ENCODE measurements around the gene CGN. TPM values are rescaled to one million over a fixed set of nuclear protein-coding genes. Genes with fewer than 3 reads are reported as not detected.

CGN gene, protein sequence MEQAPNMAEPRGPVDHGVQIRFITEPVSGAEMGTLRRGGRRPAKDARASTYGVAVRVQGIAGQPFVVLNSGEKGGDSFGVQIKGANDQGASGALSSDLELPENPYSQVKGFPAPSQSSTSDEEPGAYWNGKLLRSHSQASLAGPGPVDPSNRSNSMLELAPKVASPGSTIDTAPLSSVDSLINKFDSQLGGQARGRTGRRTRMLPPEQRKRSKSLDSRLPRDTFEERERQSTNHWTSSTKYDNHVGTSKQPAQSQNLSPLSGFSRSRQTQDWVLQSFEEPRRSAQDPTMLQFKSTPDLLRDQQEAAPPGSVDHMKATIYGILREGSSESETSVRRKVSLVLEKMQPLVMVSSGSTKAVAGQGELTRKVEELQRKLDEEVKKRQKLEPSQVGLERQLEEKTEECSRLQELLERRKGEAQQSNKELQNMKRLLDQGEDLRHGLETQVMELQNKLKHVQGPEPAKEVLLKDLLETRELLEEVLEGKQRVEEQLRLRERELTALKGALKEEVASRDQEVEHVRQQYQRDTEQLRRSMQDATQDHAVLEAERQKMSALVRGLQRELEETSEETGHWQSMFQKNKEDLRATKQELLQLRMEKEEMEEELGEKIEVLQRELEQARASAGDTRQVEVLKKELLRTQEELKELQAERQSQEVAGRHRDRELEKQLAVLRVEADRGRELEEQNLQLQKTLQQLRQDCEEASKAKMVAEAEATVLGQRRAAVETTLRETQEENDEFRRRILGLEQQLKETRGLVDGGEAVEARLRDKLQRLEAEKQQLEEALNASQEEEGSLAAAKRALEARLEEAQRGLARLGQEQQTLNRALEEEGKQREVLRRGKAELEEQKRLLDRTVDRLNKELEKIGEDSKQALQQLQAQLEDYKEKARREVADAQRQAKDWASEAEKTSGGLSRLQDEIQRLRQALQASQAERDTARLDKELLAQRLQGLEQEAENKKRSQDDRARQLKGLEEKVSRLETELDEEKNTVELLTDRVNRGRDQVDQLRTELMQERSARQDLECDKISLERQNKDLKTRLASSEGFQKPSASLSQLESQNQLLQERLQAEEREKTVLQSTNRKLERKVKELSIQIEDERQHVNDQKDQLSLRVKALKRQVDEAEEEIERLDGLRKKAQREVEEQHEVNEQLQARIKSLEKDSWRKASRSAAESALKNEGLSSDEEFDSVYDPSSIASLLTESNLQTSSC
- total RNA-seq (under 1 TPM; 0.08 to 0.28 TPM), total RNA-seq (0.39 to 5.3 (median 1.6) reads per million in 172 experiments)
- polyA plus RNA-seq (2013, experiment 1 of 2): 0.28 TPM
- 0.39 TPM for polyA plus RNA-seq (2013, experiment 2 of 2)

DNA sequence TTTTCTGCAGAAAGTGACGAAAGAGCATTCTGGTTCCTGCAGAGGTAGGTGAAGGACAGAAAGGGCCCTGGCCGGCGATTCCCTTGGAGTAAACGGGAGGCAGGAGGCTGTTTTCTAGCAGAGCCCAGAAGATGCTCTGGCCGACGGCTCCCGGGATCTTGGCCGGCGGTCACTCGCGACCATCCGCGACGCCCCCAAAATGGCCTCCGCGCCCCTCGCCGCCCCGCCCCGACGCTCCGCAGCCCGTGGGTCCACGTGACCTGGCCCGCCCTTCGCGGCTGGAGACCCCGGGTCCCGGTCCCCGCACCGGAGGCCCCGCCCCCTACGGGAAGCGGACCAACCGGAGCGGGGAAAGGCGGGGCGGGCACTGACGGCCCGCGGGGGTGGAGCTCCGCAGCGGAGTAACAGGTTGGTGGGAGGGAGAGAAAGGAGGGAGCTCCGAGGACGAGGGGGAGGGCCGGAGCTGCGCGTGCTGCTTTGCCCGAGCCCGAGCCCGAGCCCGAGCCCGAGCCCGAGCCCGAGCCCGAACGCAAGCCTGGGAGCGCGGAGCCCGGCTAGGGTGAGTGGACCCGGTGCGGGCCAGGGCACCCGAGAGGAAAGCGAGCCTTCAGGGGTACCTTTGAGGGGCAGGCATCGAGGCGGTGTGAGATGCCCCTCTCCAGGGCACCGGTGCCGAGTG, at the start of gene CGN:
TSS of gene CGN (plus strand) at position 431 of the 679 bp plus-strand sequence. CDS start 7,133 bp downstream, outside the sequence.
- H3K4me3 ChIP-seq (ENCODE audit: low read length): peak within 1 kb of the TSS; percentile 76
- ChIA-PET CTCF (interaction anchor here (0.6 to 1.9 kb wide), 4 partner anchors 24 to 113 kb away, joined by 3 to 7 read pairs (median 5); no protein-coding TSS in a partner anchor), POLR2A (interaction anchor here (0.6 to 1.7 kb wide), 13 partner anchors 8 to 634 kb away, joined by 3 to 11 read pairs (median 4); partner anchors contain the start of genes ARNT, MRPL9, POGZ and TUFT1)
- peak within 1 kb of the TSS; percentile 97 for H3K4me3 Mint-ChIP-seq
- peak within 1 kb of the TSS in 1 of 2 donors; percentile 6 for H3K27ac ChIP-seq (ENCODE audit: low read depth in 1 of 2, low read length in 2 of 2)
- TF ChIP-seq, protein P1, sequence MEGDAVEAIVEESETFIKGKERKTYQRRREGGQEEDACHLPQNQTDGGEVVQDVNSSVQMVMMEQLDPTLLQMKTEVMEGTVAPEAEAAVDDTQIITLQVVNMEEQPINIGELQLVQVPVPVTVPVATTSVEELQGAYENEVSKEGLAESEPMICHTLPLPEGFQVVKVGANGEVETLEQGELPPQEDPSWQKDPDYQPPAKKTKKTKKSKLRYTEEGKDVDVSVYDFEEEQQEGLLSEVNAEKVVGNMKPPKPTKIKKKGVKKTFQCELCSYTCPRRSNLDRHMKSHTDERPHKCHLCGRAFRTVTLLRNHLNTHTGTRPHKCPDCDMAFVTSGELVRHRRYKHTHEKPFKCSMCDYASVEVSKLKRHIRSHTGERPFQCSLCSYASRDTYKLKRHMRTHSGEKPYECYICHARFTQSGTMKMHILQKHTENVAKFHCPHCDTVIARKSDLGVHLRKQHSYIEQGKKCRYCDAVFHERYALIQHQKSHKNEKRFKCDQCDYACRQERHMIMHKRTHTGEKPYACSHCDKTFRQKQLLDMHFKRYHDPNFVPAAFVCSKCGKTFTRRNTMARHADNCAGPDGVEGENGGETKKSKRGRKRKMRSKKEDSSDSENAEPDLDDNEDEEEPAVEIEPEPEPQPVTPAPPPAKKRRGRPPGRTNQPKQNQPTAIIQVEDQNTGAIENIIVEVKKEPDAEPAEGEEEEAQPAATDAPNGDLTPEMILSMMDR (IDR thresholded peaks at IDR 0.05): no peak
- DNase-seq (peak; percentile 70 to 95 (median 84)), ATAC-seq (ENCODE audit: poor library complexity) (peak; percentile 97)
- intact Hi-C loops (cut with DNase I, micrococcal nuclease): loop anchor here (2.0 to 5.0 kb wide), 5 partner anchors 30 to 230 kb away; partner anchors contain the start of genes POGZ (in 1 of the 2) and TUFT1 (in 1 of the 2)
- H3K9me3 Mint-ChIP-seq: no peaks in the 10 kb centered on the region
- H3K4me1 ChIP-seq (ENCODE audit: insufficient read depth, low read length): peaks cover 30% of the 10 kb centered on the region
- no peaks in the 10 kb centered on the region for H3K36me3 Mint-ChIP-seq (ENCODE audit: low read depth)
- H3K36me3 ChIP-seq (ENCODE audit: insufficient read depth, low read length): no peaks in the 10 kb centered on the region
- peak within 1 kb of the TSS; percentile 75 for H3K27ac Mint-ChIP-seq
- no peaks in the 10 kb centered on the region for H3K27me3 ChIP-seq (ENCODE audit: control insufficient read depth in 1 of 2, insufficient read depth in 2 of 2, low read length in 2 of 2)
- peaks cover 32% of the 10 kb centered on the region for H3K4me1 Mint-ChIP-seq (ENCODE audit: low read depth)
- H3K27me3 Mint-ChIP-seq: no peaks in the 10 kb centered on the region
- no peaks in the 10 kb centered on the region for H3K9me3 ChIP-seq (ENCODE audit: control insufficient read depth in 1 of 2, insufficient read depth in 1 of 2, low read length in 2 of 2)

DNA sequence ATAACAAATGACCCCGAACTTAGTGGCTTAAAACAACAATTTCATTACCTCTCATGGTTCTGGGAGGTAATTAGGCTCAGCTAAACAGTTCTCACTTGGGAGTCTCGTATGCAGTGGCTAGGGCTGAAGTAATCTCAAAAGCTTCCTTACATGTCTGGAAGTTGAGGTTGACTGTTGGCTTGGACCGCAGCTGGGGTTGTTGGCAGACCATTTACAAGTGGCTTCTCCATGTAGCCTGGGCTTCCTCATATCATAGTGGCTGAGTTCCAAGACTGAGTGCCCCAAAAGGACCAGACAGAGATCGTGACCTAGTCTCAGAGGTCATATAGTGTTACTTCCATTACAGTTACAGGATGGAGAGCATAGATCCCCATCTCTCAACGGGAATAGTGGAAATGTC, 49.5 kb upstream of the CGN start:
- Histone ChIP-seq H3K36me3 (ENCODE audit: insufficient read depth, low read length) (no peaks in the 10 kb centered on the region), H3K27ac (ENCODE audit: low read depth in 1 of 2, low read length in 2 of 2) (no peak overlapping the region), H3K4me1 (ENCODE audit: insufficient read depth, low read length) (peaks cover 12% of the 10 kb centered on the region), H3K9me3 (ENCODE audit: control insufficient read depth in 1 of 2, insufficient read depth in 1 of 2, low read length in 2 of 2) (no peaks in the 10 kb centered on the region), H3K27me3 (ENCODE audit: control insufficient read depth in 1 of 2, insufficient read depth in 2 of 2, low read length in 2 of 2) (peaks cover 4 to 10% of the 10 kb centered on the region in 2 experiments), H3K4me3 (ENCODE audit: low read length) (no peak overlapping the region)
- intact Hi-C loops (cut with DNase I, micrococcal nuclease): loop anchor here in 1 of 2 experiments (2.0 to 10.0 kb wide), 3 partner anchors 43 to 533 kb away; partner anchors contain the start of genes S100A10 and TUFT1
- Mint-ChIP-seq H3K4me3 (peak overlapping the region; percentile 3), H3K27ac (peak overlapping the region; percentile 22), H3K9me3 (no peaks in the 10 kb centered on the region), H3K36me3 (ENCODE audit: low read depth) (peaks cover 18% of the 10 kb centered on the region), H3K4me1 (ENCODE audit: low read depth) (peaks cover 23% of the 10 kb centered on the region), H3K27me3 (peaks cover 42% of the 10 kb centered on the region)
- DNase-seq (no peak), ATAC-seq (ENCODE audit: poor library complexity) (no peak)
- TF ChIP-seq, protein P1 (IDR thresholded peaks at IDR 0.05): no peak
- ChIA-PET CTCF (no interaction called here), POLR2A (no interaction called here)
